PFSK-1 (cell line): Measurements from ENCODE around the gene RPIA.
A peak's percentile ranks its signal among the peaks of the same experiment; 100 is the strongest.

ENCODE experiments used
- FOXP2 ChIP-seq: optimal IDR thresholded peaks from 2 replicates; pipeline ENCODE3; 2011; ENCODE audit warnings: borderline replicate concordance, control low read depth, inconsistent platforms; ENCODE audit not compliant: insufficient read depth; ENCODE audit errors: extremely low read length, extremely low read depth
- POLR2AphosphoS5 ChIP-seq: IDR thresholded peaks from 2 replicates; pipeline ENCODE4 v1.6.1; 2012; ENCODE audit warnings: low read depth, mild to moderate bottlenecking, control low read depth, low read length, moderate library complexity
- SIN3A ChIP-seq: IDR thresholded peaks from 2 replicates; pipeline ENCODE4 v1.6.1; 2012; ENCODE audit warnings: mild to moderate bottlenecking, low read length, moderate library complexity, borderline replicate concordance; ENCODE audit not compliant: insufficient read depth
- TAF1 ChIP-seq: IDR thresholded peaks from 2 replicates; pipeline ENCODE4 v1.6.1; 2012; ENCODE audit warnings: low read length, control low read depth, borderline replicate concordance; ENCODE audit not compliant: insufficient read depth
- TF ChIP-seq, protein P1 (sequence below), 2 experiments: IDR thresholded peaks; 2 replicates each; pipeline versions ENCODE4 v1.6.1 to v1.8.0; 2011 to 2012; ENCODE audit warnings: low read depth in 2 of 2, low read length in 2 of 2, control low read depth in 1 of 2, inconsistent platforms in 1 of 2, mild to moderate bottlenecking in 1 of 2, moderate library complexity in 1 of 2; ENCODE audit not compliant: insufficient read depth in 1 of 2

RPIA gene

DNA sequence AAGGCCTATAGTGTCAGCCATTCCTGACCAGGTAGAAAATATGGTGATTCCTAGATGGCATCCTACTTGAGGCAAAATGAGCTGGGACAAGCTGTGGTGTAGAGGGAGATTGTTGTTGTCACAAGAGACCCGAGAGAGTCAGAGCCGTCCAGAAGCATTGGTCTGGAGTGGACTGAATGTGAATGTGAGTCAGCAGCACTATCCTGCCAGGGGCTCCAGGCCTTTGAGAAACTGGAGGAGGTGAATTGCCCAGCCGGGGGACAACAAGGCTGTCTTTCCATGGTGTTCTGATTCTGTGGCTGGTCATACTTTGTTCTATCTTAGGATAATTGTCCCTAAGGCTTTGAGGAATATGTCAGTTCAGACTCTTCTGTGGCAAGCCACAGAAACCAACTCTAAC is 34.8 kb upstream of the RPIA start:
- TF ChIP-seq FOXP2 = no peak
- no peak for TF ChIP-seq TAF1
- TF ChIP-seq SIN3A = no peak
- TF ChIP-seq, protein P1, sequence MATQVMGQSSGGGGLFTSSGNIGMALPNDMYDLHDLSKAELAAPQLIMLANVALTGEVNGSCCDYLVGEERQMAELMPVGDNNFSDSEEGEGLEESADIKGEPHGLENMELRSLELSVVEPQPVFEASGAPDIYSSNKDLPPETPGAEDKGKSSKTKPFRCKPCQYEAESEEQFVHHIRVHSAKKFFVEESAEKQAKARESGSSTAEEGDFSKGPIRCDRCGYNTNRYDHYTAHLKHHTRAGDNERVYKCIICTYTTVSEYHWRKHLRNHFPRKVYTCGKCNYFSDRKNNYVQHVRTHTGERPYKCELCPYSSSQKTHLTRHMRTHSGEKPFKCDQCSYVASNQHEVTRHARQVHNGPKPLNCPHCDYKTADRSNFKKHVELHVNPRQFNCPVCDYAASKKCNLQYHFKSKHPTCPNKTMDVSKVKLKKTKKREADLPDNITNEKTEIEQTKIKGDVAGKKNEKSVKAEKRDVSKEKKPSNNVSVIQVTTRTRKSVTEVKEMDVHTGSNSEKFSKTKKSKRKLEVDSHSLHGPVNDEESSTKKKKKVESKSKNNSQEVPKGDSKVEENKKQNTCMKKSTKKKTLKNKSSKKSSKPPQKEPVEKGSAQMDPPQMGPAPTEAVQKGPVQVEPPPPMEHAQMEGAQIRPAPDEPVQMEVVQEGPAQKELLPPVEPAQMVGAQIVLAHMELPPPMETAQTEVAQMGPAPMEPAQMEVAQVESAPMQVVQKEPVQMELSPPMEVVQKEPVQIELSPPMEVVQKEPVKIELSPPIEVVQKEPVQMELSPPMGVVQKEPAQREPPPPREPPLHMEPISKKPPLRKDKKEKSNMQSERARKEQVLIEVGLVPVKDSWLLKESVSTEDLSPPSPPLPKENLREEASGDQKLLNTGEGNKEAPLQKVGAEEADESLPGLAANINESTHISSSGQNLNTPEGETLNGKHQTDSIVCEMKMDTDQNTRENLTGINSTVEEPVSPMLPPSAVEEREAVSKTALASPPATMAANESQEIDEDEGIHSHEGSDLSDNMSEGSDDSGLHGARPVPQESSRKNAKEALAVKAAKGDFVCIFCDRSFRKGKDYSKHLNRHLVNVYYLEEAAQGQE (IDR thresholded peaks at IDR 0.05; ENCODE audit: insufficient read depth in 1 of 2, low read depth in 2 of 2, low read length in 2 of 2) = no peak

DNA sequence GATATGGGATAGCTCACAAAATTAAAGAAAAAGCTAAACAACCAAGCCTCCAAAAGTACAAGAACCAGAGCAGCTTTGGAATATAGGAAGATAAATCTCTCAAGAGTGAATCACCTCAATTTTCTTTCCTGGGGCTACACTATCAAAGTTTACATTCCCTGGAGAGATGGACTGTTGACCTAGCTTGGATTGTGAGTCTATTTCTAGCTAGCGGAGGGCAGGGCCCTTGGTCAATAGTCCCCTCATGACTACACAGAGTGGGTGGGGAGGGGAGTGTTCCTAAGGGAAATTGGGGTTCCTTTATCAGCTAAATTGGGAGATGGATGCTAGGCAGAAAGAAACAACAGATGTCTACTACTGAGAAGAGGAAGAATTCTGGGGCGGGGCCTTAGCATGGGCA is 34.3 kb upstream of the RPIA start:
- TF ChIP-seq FOXP2 = no peak

DNA sequence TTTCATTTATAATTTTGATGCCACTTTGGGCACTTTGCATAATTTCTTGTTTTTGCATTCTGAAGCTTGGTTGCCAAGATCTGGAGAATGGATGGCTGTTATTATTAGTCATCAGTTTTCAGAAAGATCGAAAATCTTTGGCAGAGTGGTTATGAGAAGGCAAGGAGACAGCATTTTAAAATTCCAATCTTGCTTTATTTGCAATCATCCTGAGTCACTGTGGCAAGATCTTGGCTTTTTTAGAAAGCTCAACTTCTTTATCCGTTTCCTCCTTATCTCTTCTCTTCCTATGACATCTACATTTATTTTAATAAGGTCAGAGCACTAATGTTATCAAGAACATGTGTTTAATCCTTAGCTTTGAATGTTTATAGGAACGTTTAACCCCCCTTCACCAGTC is 33.1 kb upstream of the RPIA start:
- TF ChIP-seq, protein P1 (IDR thresholded peaks at IDR 0.05; ENCODE audit: insufficient read depth in 1 of 2, low read depth in 2 of 2, low read length in 2 of 2) = no peak
- no peak for TF ChIP-seq TAF1
- TF ChIP-seq FOXP2 = no peak

DNA sequence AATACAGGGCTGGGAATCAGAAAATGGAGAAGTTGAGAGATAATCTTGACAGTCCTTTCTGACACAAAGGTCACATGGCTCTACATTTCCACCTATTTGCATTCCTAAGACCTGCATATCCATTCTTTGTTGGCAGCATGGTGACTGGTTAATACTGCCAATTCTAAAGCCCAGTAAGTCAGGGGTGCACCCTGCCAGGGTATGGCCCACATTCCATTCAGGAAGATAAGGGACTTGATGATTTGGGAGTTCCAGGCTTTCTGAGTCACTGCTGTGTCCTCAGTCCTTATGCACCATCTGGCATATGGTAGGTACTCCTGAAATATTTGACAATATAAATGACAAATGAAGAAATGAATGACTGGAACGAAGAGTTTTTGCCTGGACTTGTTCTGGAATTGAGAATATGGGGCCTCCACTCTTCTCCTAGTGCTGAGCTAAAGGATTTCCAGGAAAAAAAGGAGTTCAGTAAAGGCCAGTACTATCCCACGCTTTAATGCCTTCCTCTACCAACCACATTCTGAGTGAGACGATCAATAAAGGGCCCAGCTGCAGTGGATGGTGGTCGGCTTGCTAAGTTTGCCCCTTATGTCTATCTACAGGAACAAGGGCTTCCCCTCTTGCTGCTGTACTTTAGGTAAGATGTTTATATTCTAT is 32.5 kb upstream of the RPIA start:
- TF ChIP-seq FOXP2 (no peak), TAF1 (no peak), SIN3A (no peak; the same call in 1 of the 2 replicates), POLR2AphosphoS5 (no peak; the same call in 1 of the 2 replicates)
- TF ChIP-seq, protein P1 (IDR thresholded peaks at IDR 0.05; ENCODE audit: insufficient read depth in 1 of 2, low read depth in 2 of 2, low read length in 2 of 2) = peak in 1 of 2 experiments; percentile 36; a peak in 1 of 4 replicates

DNA sequence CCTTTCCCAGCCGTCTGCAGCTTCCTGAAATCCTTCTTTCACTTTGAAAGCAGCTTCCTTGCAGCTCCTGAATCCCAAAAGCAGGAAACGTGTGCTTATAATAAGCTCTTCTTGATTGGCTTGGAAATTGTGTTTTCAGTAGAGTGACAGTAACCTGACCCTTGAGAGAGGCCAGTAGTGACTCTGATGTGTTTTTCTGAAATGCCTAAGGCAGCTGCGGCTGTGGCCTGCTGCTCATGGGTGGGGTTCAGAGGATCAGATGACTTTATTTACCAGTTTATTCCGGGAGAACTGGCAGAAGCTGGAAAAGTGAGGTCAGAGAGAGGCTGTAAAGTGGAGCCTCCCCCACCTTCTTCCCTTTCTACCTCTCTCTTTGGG is 31.9 kb upstream of the RPIA start:
- TF ChIP-seq, protein P1 (IDR thresholded peaks at IDR 0.05; ENCODE audit: insufficient read depth in 1 of 2, low read depth in 2 of 2, low read length in 2 of 2) = no peak
- peak; percentile 50; the same call in 1 of the 2 replicates for TF ChIP-seq POLR2AphosphoS5
- 0 out of 2 replicates have a peak, but pooled peaks have one; percentile 33 for TF ChIP-seq SIN3A
- no peak; the same call in 1 of the 2 replicates for TF ChIP-seq TAF1
- peak; percentile 93 for TF ChIP-seq FOXP2
